Natural killer cell (primary cell): ENCODE results near the gene KIF9. TPM values are rescaled to one million over a fixed set of nuclear protein-coding genes. Genes with fewer than 3 reads are reported as not detected.
A peak's percentile ranks its signal among the peaks of the same experiment; 100 is the strongest.

ENCODE experiments used
- ATAC-seq, 3 donors: fragments of 150-1000 bp in 2 of 3; fragments of 200-7000 bp in 1 of 3; cut with Tn5 transposase; 1 replicate in 1 of 3; 2 replicates in 2 of 3; pipeline ENCODE4 v1.10.0; 2021; ENCODE audit warnings: mild to moderate bottlenecking in 2 of 3, moderate library complexity in 2 of 3
- DNase-seq, 2 donors: peaks; one replicate each; pipeline versions ENCODE4 v3.0.0 to v3.0.0-alpha.2; 2013 to 2021; ENCODE audit warnings: mixed read lengths in 1 of 2
- H3K27ac ChIP-seq: one replicate; pipeline ENCODE4 v1.5.1; 2013; ENCODE audit warnings: mild to moderate bottlenecking, low read length
- H3K27me3 ChIP-seq: one replicate; pipeline ENCODE4 v1.6.1; 2013; ENCODE audit warnings: low read length; ENCODE audit not compliant: control insufficient read depth, insufficient read depth
- H3K36me3 ChIP-seq: one replicate; pipeline ENCODE4 v1.6.1; 2013; ENCODE audit warnings: low read length; ENCODE audit not compliant: control insufficient read depth, insufficient read depth
- H3K4me1 ChIP-seq: one replicate; pipeline ENCODE4 v1.6.1; 2013; ENCODE audit warnings: low read length; ENCODE audit not compliant: control insufficient read depth, insufficient read depth
- H3K4me3 ChIP-seq: one replicate; pipeline ENCODE4 v1.5.1; 2013; ENCODE audit warnings: low read length
- H3K9me3 ChIP-seq: one replicate; pipeline ENCODE4 v1.6.1; 2013; ENCODE audit warnings: low read length; ENCODE audit not compliant: control insufficient read depth, insufficient read depth
- H3K27ac Mint-ChIP-seq, 2 donors: one replicate each; pipeline ENCODE4 v1.8.0; 2022; ENCODE audit warnings: mild to moderate bottlenecking in 2 of 2, mixed read lengths in 2 of 2, moderate library complexity in 1 of 2
- H3K27me3 Mint-ChIP-seq, 2 donors: one replicate each; pipeline ENCODE4 v1.8.0; 2022; ENCODE audit warnings: low read depth in 2 of 2, mixed read lengths in 2 of 2
- H3K36me3 Mint-ChIP-seq: one replicate; pipeline ENCODE4 v1.8.0; 2022; ENCODE audit warnings: mixed read lengths
- H3K4me1 Mint-ChIP-seq, 2 donors: one replicate each; pipeline ENCODE4 v1.8.0; 2022; ENCODE audit warnings: mixed read lengths in 2 of 2
- H3K4me3 Mint-ChIP-seq: one replicate; pipeline ENCODE4 v1.8.0; 2022; ENCODE audit warnings: mild to moderate bottlenecking, moderate library complexity, mixed read lengths
- H3K9me3 Mint-ChIP-seq, 2 donors: one replicate each; pipeline ENCODE4 v1.8.0; 2022; ENCODE audit warnings: mixed read lengths in 2 of 2
- CTCF ChIP-seq: fragments of 200-600 bp; IDR thresholded peaks from one replicate; pipeline ENCODE4 v1.8.0; 2022; ENCODE audit warnings: antibody characterized with exemption
- WGBS: methylation state at CpG from one replicate; pipeline ENCODE4 v1.1.7; 2013; ENCODE audit warnings: missing lambda C conversion rate; ENCODE audit not compliant: insufficient coverage; 5-methylcytosine and 5-hydroxymethylcytosine counted together
- intact Hi-C: fragments of 100-400 bp; cut with micrococcal nuclease; formaldehyde crosslinking; loops from one replicate; pipeline ENCODE4 v1.14.2; 2022
- total RNA-seq, 4 donors: library from RNA; stranded (reverse); fragments of 120-200 nt in 1 of 4; gene quantifications; one replicate each; pipeline versions ENCODE4 v1.2.3 to v1.2.4, GENCODE V29; 2013 to 2022

KIF9 gene
- total RNA-seq, 3 donors from 2014 or later (not counting 1 experiment from before 2014, with no cell fraction given), result 11.4 to 21.9 (median 21.4) TPM

- no peaks in the 10 kb centered on the region for H3K9me3 ChIP-seq
- Mint-ChIP-seq H3K27ac (no peak overlapping the region), H3K4me1 (no peaks in the 10 kb centered on the region), H3K9me3 (no peaks in the 10 kb centered on the region), H3K36me3 (no peaks in the 10 kb centered on the region), H3K27me3 (no peaks in the 10 kb centered on the region), H3K4me3 (no peak overlapping the region)
- intact Hi-C loops, result no loop called here
- H3K36me3 ChIP-seq, result no peaks in the 10 kb centered on the region
- no peak for ATAC-seq
- H3K27ac ChIP-seq, result no peak overlapping the region
- no peak for TF ChIP-seq CTCF
- peak in 1 of 2 donors; percentile 13 for DNase-seq
- H3K27me3 ChIP-seq, result no peaks in the 10 kb centered on the region
- H3K4me1 ChIP-seq, result no peaks in the 10 kb centered on the region
- no peak overlapping the region for H3K4me3 ChIP-seq
- 64% methylated on average over 6 of the region's 7 CpGs for WGBS
Measured at GRCh38 chr3:47250309-47251060, 32.1 kb downstream of the KIF9 start.

GRCh38 chr3:47247131-47248064, 35.2 kb downstream of the KIF9 start:
- no peak for ATAC-seq

GRCh38 chr3:47245271-47245670, 37.3 kb downstream of the KIF9 start:
- Histone ChIP-seq H3K4me1 (no peaks in the 10 kb centered on the region), H3K36me3 (no peaks in the 10 kb centered on the region), H3K4me3 (no peak overlapping the region), H3K27ac (no peak overlapping the region), H3K27me3 (no peaks in the 10 kb centered on the region), H3K9me3 (no peaks in the 10 kb centered on the region)
- intact Hi-C loops, result no loop called here
- no peaks in the 10 kb centered on the region for H3K4me1 Mint-ChIP-seq
- no peaks in the 10 kb centered on the region for H3K36me3 Mint-ChIP-seq
- 95% methylated on average over 2 of the region's 2 CpGs for WGBS
- no peak overlapping the region for H3K4me3 Mint-ChIP-seq
- H3K27me3 Mint-ChIP-seq, result no peaks in the 10 kb centered on the region
- no peak for TF ChIP-seq CTCF
- ATAC-seq (no peak), DNase-seq (no peak)
- no peak overlapping the region for H3K27ac Mint-ChIP-seq
- H3K9me3 Mint-ChIP-seq, result no peaks in the 10 kb centered on the region

More at GRCh38 chr3:47247131-47248064, 35.2 kb downstream of the KIF9 start:
- Mint-ChIP-seq H3K4me3 (no peak overlapping the region), H3K9me3 (no peaks in the 10 kb centered on the region), H3K36me3 (no peaks in the 10 kb centered on the region), H3K27ac (no peak overlapping the region), H3K27me3 (no peaks in the 10 kb centered on the region), H3K4me1 (no peaks in the 10 kb centered on the region)
- Histone ChIP-seq H3K4me3 (no peak overlapping the region), H3K27me3 (no peaks in the 10 kb centered on the region), H3K9me3 (no peaks in the 10 kb centered on the region), H3K4me1 (no peaks in the 10 kb centered on the region), H3K27ac (no peak overlapping the region), H3K36me3 (no peaks in the 10 kb centered on the region)
- no peak for DNase-seq
- 93% methylated on average over 14 of the region's 14 CpGs for WGBS
- intact Hi-C loops, result no loop called here
- no peak for TF ChIP-seq CTCF
